BJ (cell line): ENCODE data around the gene XRCC6. TPM values are rescaled to one million over a fixed set of nuclear protein-coding genes. Genes with fewer than 3 reads are reported as not detected.
A peak's percentile ranks its signal among the peaks of the same experiment; 100 is the strongest.

ENCODE experiments used
- CTCF ChIA-PET: fragments of 350-600 bp; formaldehyde crosslinking; extraction: SDS; loops from one replicate; lab custom pipeline; 2021; ENCODE audit warnings: antibody characterized with exemption, inconsistent platforms; lab: Yijun Ruan, JAX
- POLR2A ChIA-PET: fragments of 300-600 bp; sonication (Branson Sonifier 250); formaldehyde crosslinking; extraction: SDS; loops from one replicate; lab custom pipeline; 2021; ENCODE audit warnings: antibody characterized with exemption; lab: Charles Lee
- DNase-seq: peaks from one replicate; pipeline ENCODE4 v3.0.0-alpha.2; 2011; ENCODE audit warnings: low read depth
- H3K27me3 ChIP-seq: 2 replicates; pipeline ENCODE4 v1.6.0; 2011; ENCODE audit warnings: low read length; ENCODE audit not compliant: control insufficient read depth, insufficient read depth
- H3K36me3 ChIP-seq: 2 replicates; pipeline ENCODE4 v1.5.1; 2011; ENCODE audit warnings: low read length; ENCODE audit not compliant: control insufficient read depth, insufficient read depth
- H3K4me3 ChIP-seq: 2 replicates; pipeline ENCODE4 v1.5.1; 2011; ENCODE audit warnings: low read depth, mild to moderate bottlenecking, control low read depth, low read length
- CTCF ChIP-seq: IDR thresholded peaks from 2 replicates; pipeline ENCODE4 v1.5.1; 2011; ENCODE audit warnings: low read depth, mild to moderate bottlenecking, control low read depth, inconsistent platforms, low read length, moderate library complexity; ENCODE audit not compliant: insufficient read depth
- polyA plus RNA-seq: library from polyadenylated mRNA; depleted of rRNA; stranded (reverse); fragments of >200 nt; gene quantifications from 2 replicates; pipeline ENCODE4 v1.2.3, GENCODE V29; 2011

The XRCC6 gene
- polyA plus RNA-seq, 1 experiment = 105 TPM

DNA sequence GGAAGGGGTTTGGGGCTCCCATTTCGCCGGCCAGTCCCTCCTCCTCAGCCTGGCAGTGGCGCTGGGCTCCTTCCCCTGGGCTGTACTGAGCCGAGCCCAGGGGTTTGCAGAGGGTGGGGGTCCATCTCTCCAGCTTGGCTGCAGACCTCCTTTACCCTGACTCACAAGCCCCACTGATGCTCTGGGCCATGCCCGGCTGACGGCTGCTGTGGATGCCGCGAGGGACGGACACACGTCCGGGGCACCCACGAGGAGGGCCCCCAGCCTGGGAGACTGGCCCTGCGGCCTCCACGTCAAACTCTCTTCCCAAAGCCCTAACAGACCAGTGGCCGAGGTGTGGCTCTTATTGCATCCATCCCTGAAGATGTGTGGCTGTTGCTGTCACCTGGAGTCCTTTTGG, 45.6 kb upstream of the XRCC6 start:
- no peak overlapping the region for H3K4me3 ChIP-seq
- H3K36me3 ChIP-seq = peaks cover 34% of the 10 kb centered on the region
- ChIA-PET POLR2A (no interaction called here), CTCF (interaction anchor here (2.3 kb wide), 1 partner anchor 22 kb away, joined by 16 read pairs; no protein-coding TSS in a partner anchor)
- no peaks in the 10 kb centered on the region for H3K27me3 ChIP-seq
- no peak for DNase-seq
- no peak for TF ChIP-seq CTCF

- ChIA-PET POLR2A (no interaction called here), CTCF (interaction anchor here (1.0 to 2.3 kb wide), 7 partner anchors 8 to 36 kb away, joined by 3 to 16 read pairs (median 6); partner anchors contain the start of genes CSDC2 and PMM1)
- H3K36me3 ChIP-seq = peaks cover 34% of the 10 kb centered on the region
- peak; percentile 71 for TF ChIP-seq CTCF
- DNase-seq = no peak
- no peak overlapping the region for H3K4me3 ChIP-seq
- H3K27me3 ChIP-seq = no peaks in the 10 kb centered on the region
These were observed 44.2 kb upstream of the XRCC6 start for GRCh38 chr22:41576877-41577276.

- POLR2A ChIA-PET = no interaction called here
- peaks cover 33% of the 10 kb centered on the region for H3K36me3 ChIP-seq
- CTCF ChIA-PET = interaction anchor here (0.7 to 2.0 kb wide), 7 partner anchors 9 to 20 kb away, joined by 3 to 8 read pairs (median 5); partner anchors contain the start of genes CSDC2 and PMM1
These were observed 43.0 kb upstream of the XRCC6 start for GRCh38 chr22:41578114-41578513.

GRCh38 chr22:41578818-41579217, 42.3 kb upstream of the XRCC6 start:
- Histone ChIP-seq H3K27me3 (no peaks in the 10 kb centered on the region), H3K4me3 (no peak overlapping the region), H3K36me3 (peaks cover 35% of the 10 kb centered on the region)
- CTCF ChIA-PET = interaction anchor here (1.3 to 2.0 kb wide), 2 partner anchors 20 to 53 kb away, joined by 3 to 5 read pairs; no protein-coding TSS in a partner anchor
- POLR2A ChIA-PET = no interaction called here
- TF ChIP-seq CTCF = no peak
- DNase-seq = no peak

More at GRCh38 chr22:41578114-41578513, 43.0 kb upstream of the XRCC6 start:
- Histone ChIP-seq H3K27me3 (no peaks in the 10 kb centered on the region), H3K4me3 (no peak overlapping the region)
- no peak for TF ChIP-seq CTCF
- DNase-seq = no peak

GRCh38 chr22:41579297-41579996, 41.6 kb upstream of the XRCC6 start:
- no peak for TF ChIP-seq CTCF
- Histone ChIP-seq H3K27me3 (no peaks in the 10 kb centered on the region), H3K4me3 (no peak overlapping the region), H3K36me3 (peaks cover 37% of the 10 kb centered on the region)
- DNase-seq = no peak
- ChIA-PET CTCF (interaction anchor here (1.3 to 2.0 kb wide), 2 partner anchors 19 to 53 kb away, joined by 3 to 5 read pairs; no protein-coding TSS in a partner anchor), POLR2A (no interaction called here)
